Measurements from ENCODE around the gene ERBB4. TPM values are rescaled to one million over a fixed set of nuclear protein-coding genes. Genes with fewer than 3 reads are reported as not detected.

Gene ERBB4
- polyA plus RNA-seq, 2 of the 4 experiments (the other 2 are of a cell fraction): not detected

DNA sequence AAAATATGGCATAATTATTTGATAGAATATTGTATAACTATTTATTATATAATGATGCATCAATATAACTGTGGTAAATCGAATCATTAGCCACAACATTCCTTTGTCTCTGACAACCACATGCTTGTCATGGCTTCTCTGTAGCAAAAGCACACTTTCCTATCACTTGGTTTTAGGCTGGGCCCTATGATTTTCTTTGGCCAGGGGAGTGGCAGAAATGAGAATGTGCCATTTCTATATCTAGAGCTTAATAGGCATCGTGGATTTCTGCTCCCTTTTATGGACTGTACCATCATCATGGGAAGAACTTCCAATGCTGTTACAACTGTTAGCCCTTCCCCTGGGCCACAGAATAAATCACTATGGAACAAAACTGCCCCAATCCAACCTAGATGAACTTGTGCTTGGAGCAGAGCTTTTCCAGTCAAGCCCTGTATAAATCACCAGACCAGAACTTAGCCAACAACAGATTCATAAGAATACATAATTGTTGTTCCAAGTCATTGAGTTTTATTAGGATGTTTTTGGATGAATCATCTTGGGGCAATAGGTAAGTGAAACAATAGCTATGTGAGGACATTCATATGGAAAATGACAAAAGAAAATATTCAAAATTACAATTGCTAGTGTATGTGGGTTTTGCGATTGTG lies 715.8 kb downstream of the ERBB4 start (continued):
- TF ChIP-seq, protein P1, sequence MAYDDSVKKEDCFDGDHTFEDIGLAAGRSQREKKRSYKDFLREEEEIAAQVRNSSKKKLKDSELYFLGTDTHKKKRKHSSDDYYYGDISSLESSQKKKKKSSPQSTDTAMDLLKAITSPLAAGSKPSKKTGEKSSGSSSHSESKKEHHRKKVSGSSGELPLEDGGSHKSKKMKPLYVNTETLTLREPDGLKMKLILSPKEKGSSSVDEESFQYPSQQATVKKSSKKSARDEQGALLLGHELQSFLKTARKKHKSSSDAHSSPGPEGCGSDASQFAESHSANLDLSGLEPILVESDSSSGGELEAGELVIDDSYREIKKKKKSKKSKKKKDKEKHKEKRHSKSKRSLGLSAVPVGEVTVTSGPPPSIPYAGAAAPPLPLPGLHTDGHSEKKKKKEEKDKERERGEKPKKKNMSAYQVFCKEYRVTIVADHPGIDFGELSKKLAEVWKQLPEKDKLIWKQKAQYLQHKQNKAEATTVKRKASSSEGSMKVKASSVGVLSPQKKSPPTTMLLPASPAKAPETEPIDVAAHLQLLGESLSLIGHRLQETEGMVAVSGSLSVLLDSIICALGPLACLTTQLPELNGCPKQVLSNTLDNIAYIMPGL (CRISPR knock-in tag; IDR thresholded peaks at IDR 0.05; ENCODE audit: borderline replicate concordance): no peak
- TF ChIP-seq NFE2L2 (conservative IDR thresholded peaks at IDR 0.05; ENCODE audit: low read length) (no peak), PHF8 (IDR thresholded peaks at IDR 0.05; ENCODE audit: borderline replicate concordance, low read depth) (no peak)

DNA sequence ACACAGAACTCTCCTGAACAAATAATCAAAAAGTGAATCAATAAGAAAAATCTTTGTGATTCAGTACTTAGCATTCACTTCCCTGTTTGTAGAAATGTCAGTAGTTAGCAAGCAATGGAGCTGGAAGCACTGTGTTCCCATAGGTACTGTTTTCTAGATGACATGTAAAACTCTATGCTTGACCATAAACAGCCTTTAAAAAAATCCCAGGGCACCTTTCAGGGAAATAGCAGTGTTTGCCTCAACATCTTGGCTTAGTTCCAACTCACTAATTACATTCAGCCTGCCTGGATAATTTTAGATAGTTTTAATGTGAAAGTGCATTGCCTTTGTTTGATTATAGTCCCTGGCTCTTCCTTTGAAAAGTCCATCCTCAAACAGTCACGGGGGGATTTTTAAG lies 721.8 kb downstream of the ERBB4 start:
- no peak overlapping the region for H3K4me3 ChIP-seq
- FAIRE-seq (no peak), ATAC-seq (no peak), DNase-seq (ENCODE audit: low read depth in 1 of 2, low spot score in 1 of 2) (no peak)
- TF ChIP-seq MYC (IDR thresholded peaks at IDR 0.05; ENCODE audit: borderline replicate concordance, low read length) (no peak), ZSCAN20 (CRISPR knock-in tag; IDR thresholded peaks at IDR 0.05) (no peak), BHLHE40 (IDR thresholded peaks at IDR 0.05; ENCODE audit: low read depth, low read length) (no peak), EHMT2 (IDR thresholded peaks at IDR 0.05; ENCODE audit: low read depth) (no peak), JUN (IDR thresholded peaks at IDR 0.05) (no peak), SREBF2 (IDR thresholded peaks at IDR 0.05) (no peak), GATA3 (IDR thresholded peaks at IDR 0.05; ENCODE audit: borderline replicate concordance) (no peak), RCOR1 (IDR thresholded peaks at IDR 0.05; ENCODE audit: low read depth, low read length) (no peak), CHD4 (IDR thresholded peaks at IDR 0.05; ENCODE audit: borderline replicate concordance) (no peak), CEBPB (IDR thresholded peaks at IDR 0.05) (no peak), FOSB (CRISPR knock-in tag; IDR thresholded peaks at IDR 0.05) (no peak), TP53 (CRISPR knock-in tag; IDR thresholded peaks at IDR 0.05) (no peak), NFE2L2 (conservative IDR thresholded peaks at IDR 0.05; ENCODE audit: low read length) (no peak), KDM1A (IDR thresholded peaks at IDR 0.05; ENCODE audit: low read depth) (no peak)
- TF ChIP-seq, protein P2, sequence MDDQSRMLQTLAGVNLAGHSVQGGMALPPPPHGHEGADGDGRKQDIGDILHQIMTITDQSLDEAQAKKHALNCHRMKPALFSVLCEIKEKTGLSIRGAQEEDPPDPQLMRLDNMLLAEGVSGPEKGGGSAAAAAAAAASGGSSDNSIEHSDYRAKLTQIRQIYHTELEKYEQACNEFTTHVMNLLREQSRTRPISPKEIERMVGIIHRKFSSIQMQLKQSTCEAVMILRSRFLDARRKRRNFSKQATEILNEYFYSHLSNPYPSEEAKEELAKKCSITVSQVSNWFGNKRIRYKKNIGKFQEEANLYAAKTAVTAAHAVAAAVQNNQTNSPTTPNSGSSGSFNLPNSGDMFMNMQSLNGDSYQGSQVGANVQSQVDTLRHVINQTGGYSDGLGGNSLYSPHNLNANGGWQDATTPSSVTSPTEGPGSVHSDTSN (IDR thresholded peaks at IDR 0.05): no peak
- TF ChIP-seq, protein P3, sequence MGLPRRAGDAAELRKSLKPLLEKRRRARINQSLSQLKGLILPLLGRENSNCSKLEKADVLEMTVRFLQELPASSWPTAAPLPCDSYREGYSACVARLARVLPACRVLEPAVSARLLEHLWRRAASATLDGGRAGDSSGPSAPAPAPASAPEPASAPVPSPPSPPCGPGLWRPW (IDR thresholded peaks at IDR 0.05): no peak
- 37% methylated on average over 1 of the region's 1 CpG for WGBS (ENCODE audit: missing lambda C conversion rate)
- no peaks in the 10 kb centered on the region for H3K4me1 ChIP-seq
- no peak overlapping the region for H3K4me2 ChIP-seq
- ChIA-PET CTCF (no interaction called here), POLR2A (no interaction called here)
- no peaks in the 10 kb centered on the region; the same call in 2 of the 3 replicates for H3K9me3 ChIP-seq
- no peak overlapping the region for H3K27ac ChIP-seq

DNA sequence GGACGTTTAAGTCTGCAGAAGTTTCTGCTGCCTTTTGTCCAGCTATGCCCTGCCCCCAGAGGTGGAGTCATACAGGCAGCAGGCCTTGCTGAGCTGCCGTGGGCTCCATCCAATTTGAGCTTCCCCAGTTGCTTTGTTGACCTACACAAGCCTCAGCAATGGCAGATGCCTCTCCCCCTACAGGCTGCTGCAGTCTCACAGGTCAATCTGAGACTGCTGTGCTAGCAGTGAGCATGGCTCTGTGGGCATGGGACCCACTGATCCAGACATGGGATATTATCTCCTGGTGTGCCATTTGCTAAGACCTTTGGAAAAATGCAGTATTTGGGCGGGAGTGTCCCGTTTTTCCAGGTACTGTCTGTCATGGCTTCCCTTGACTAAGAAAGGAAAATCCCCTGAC lies 726.0 kb downstream of the ERBB4 start:
- no peak overlapping the region for H3K4me2 ChIP-seq
- no peaks in the 10 kb centered on the region; the same call in 2 of the 3 replicates for H3K9me3 ChIP-seq
- no peaks in the 10 kb centered on the region for H3K4me1 ChIP-seq
- no peak overlapping the region for H3K27ac ChIP-seq
- no peak overlapping the region for H3K4me3 ChIP-seq
- CTCF ChIA-PET: no interaction called here
- 4% methylated on average over 4 of the region's 4 CpGs for WGBS (ENCODE audit: missing lambda C conversion rate)
- no peak for FAIRE-seq
- TF ChIP-seq, protein P4, sequence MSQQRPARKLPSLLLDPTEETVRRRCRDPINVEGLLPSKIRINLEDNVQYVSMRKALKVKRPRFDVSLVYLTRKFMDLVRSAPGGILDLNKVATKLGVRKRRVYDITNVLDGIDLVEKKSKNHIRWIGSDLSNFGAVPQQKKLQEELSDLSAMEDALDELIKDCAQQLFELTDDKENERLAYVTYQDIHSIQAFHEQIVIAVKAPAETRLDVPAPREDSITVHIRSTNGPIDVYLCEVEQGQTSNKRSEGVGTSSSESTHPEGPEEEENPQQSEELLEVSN (IDR thresholded peaks at IDR 0.05; ENCODE audit: borderline replicate concordance, low read depth): no peak
- TF ChIP-seq HOXA7 (CRISPR knock-in tag; IDR thresholded peaks at IDR 0.05) (no peak), NPAS2 (CRISPR knock-in tag; IDR thresholded peaks at IDR 0.05; ENCODE audit: borderline replicate concordance) (no peak), JUN (IDR thresholded peaks at IDR 0.05) (no peak), MYC (IDR thresholded peaks at IDR 0.05; ENCODE audit: borderline replicate concordance, low read length) (no peak), GATA3 (IDR thresholded peaks at IDR 0.05; ENCODE audit: borderline replicate concordance) (no peak), EHMT2 (IDR thresholded peaks at IDR 0.05; ENCODE audit: low read depth) (no peak), EHF (CRISPR knock-in tag; IDR thresholded peaks at IDR 0.05) (no peak), FOXS1 (CRISPR knock-in tag; IDR thresholded peaks at IDR 0.05) (no peak), HOXB5 (CRISPR knock-in tag; IDR thresholded peaks at IDR 0.05) (no peak), POLR2AphosphoS2 (conservative IDR thresholded peaks at IDR 0.05; ENCODE audit: low read length) (no peak)
- TF ChIP-seq, protein P5, sequence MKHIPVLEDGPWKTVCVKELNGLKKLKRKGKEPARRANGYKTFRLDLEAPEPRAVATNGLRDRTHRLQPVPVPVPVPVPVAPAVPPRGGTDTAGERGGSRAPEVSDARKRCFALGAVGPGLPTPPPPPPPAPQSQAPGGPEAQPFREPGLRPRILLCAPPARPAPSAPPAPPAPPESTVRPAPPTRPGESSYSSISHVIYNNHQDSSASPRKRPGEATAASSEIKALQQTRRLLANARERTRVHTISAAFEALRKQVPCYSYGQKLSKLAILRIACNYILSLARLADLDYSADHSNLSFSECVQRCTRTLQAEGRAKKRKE (CRISPR knock-in tag; IDR thresholded peaks at IDR 0.05; ENCODE audit: low read depth): no peak
- ATAC-seq: no peak
- POLR2A ChIA-PET: no interaction called here
- no peak for DNase-seq (ENCODE audit: low read depth in 1 of 2, low spot score in 1 of 2)
